SK-N-SH treated with all-trans-retinoic acid at 6 μM for 48 hours (cell line): ENCODE results near the gene COL7A1.

Source experiments
- ATAC-seq: fragments of 200-7000 bp; cut with Tn5 transposase; 3 replicates; pipeline ENCODE4 v1.9.1; 2020; ENCODE audit warnings: mild to moderate bottlenecking, moderate library complexity
- ARNTL ChIP-seq: fragments of 450-650 bp; formaldehyde crosslinking; IDR thresholded peaks from 2 replicates; pipeline ENCODE4 v1.5.0; 2020; ENCODE audit warnings: low read depth, mild to moderate bottlenecking, moderate library complexity, borderline replicate concordance
- BACH2 ChIP-seq: fragments of 250-450 bp; sonication (Bioruptor Pico); IDR thresholded peaks from 2 replicates; pipeline ENCODE4 v1.9.0; 2021; ENCODE audit warnings: mild to moderate bottlenecking, borderline replicate concordance
- CSDC2 ChIP-seq: fragments of 250-450 bp; sonication (Bioruptor Pico); IDR thresholded peaks from 2 replicates; pipeline ENCODE4 v1.5.0; 2020; ENCODE audit warnings: mild to moderate bottlenecking, moderate library complexity
- CSRNP3 ChIP-seq: fragments of 250-450 bp; sonication (Bioruptor Pico); IDR thresholded peaks from 2 replicates; pipeline ENCODE4 v1.5.1; 2021; ENCODE audit warnings: mild to moderate bottlenecking, moderate library complexity
- ESRRG ChIP-seq: fragments of 250-450 bp; sonication (Bioruptor Pico); IDR thresholded peaks from 2 replicates; pipeline ENCODE4 v1.6.1; 2021; ENCODE audit warnings: mild to moderate bottlenecking
- GLIS3 ChIP-seq: fragments of 250-450 bp; sonication (Bioruptor Pico); IDR thresholded peaks from 2 replicates; pipeline ENCODE4 v1.5.0; 2020; ENCODE audit warnings: mild to moderate bottlenecking, moderate library complexity
- ISL1 ChIP-seq: fragments of 250-450 bp; sonication (Bioruptor Pico); IDR thresholded peaks from 2 replicates; pipeline ENCODE4 v2.1.2; 2022; ENCODE audit warnings: mild to moderate bottlenecking, moderate library complexity
- OSR1 ChIP-seq: fragments of 250-450 bp; sonication (Bioruptor Pico); IDR thresholded peaks from 2 replicates; pipeline ENCODE4 v1.8.0; 2022; ENCODE audit warnings: moderate library complexity, mild to moderate bottlenecking, inconsistent platforms
- PPARA ChIP-seq: fragments of 250-450 bp; sonication (Bioruptor Pico); IDR thresholded peaks from 2 replicates; pipeline ENCODE4 v1.5.0; 2020; ENCODE audit warnings: mild to moderate bottlenecking, borderline replicate concordance
- RARB ChIP-seq: fragments of 250-450 bp; sonication (Bioruptor Pico); IDR thresholded peaks from 2 replicates; pipeline ENCODE4 v1.8.0; 2021; ENCODE audit warnings: mild to moderate bottlenecking, moderate library complexity
- SNAI2 ChIP-seq: fragments of 250-450 bp; sonication (Bioruptor Pico); IDR thresholded peaks from 2 replicates; pipeline ENCODE4 v1.5.0; 2020; ENCODE audit warnings: mild to moderate bottlenecking, moderate library complexity
- TCF4 ChIP-seq: fragments of 250-450 bp; sonication (Bioruptor Pico); IDR thresholded peaks from 2 replicates; pipeline ENCODE4 v1.8.0; 2021; ENCODE audit warnings: mild to moderate bottlenecking, moderate library complexity, borderline replicate concordance
- ZC3H10 ChIP-seq: fragments of 250-450 bp; sonication (Bioruptor Pico); IDR thresholded peaks from 2 replicates; pipeline ENCODE4 v1.5.1; 2021; ENCODE audit warnings: mild to moderate bottlenecking, moderate library complexity
- ZFP3 ChIP-seq: fragments of 250-450 bp; sonication (Bioruptor Pico); IDR thresholded peaks from 2 replicates; pipeline ENCODE4 v1.5.0; 2020; ENCODE audit warnings: mild to moderate bottlenecking, moderate library complexity
- ZFP30 ChIP-seq: fragments of 450-650 bp; formaldehyde crosslinking; IDR thresholded peaks from 2 replicates; pipeline ENCODE4 v1.5.0; 2022; ENCODE audit warnings: mild to moderate bottlenecking, moderate library complexity
- ZNF565 ChIP-seq: fragments of 450-650 bp; formaldehyde crosslinking; conservative IDR thresholded peaks from 2 replicates; pipeline ENCODE4 v1.5.0; 2020; ENCODE audit warnings: low read depth, mild to moderate bottlenecking, moderate library complexity
- ZNF70 ChIP-seq: fragments of 450-650 bp; formaldehyde crosslinking; IDR thresholded peaks from 2 replicates; pipeline ENCODE4 v1.5.0; 2020; ENCODE audit warnings: mild to moderate bottlenecking, moderate library complexity
- ZNF8 ChIP-seq: fragments of 450-650 bp; formaldehyde crosslinking; IDR thresholded peaks from 2 replicates; pipeline ENCODE4 v1.5.0; 2020; ENCODE audit warnings: mild to moderate bottlenecking, moderate library complexity
- TF ChIP-seq, protein P1 (sequence below): fragments of 250-450 bp; sonication (Bioruptor Pico); IDR thresholded peaks from 2 replicates; pipeline ENCODE4 v1.5.1; 2020; ENCODE audit warnings: low read depth, mild to moderate bottlenecking, moderate library complexity
- TF ChIP-seq, protein P2 (sequence below): fragments of 250-450 bp; sonication (Bioruptor Pico); IDR thresholded peaks from 2 replicates; pipeline ENCODE4 v1.8.0; 2020; ENCODE audit warnings: mild to moderate bottlenecking, moderate library complexity, borderline replicate concordance
- TF ChIP-seq, protein P3 (sequence below): fragments of 250-450 bp; sonication (Bioruptor Pico); IDR thresholded peaks from 2 replicates; pipeline ENCODE4 v1.5.0; 2020; ENCODE audit warnings: mild to moderate bottlenecking, moderate library complexity

Gene COL7A1

DNA sequence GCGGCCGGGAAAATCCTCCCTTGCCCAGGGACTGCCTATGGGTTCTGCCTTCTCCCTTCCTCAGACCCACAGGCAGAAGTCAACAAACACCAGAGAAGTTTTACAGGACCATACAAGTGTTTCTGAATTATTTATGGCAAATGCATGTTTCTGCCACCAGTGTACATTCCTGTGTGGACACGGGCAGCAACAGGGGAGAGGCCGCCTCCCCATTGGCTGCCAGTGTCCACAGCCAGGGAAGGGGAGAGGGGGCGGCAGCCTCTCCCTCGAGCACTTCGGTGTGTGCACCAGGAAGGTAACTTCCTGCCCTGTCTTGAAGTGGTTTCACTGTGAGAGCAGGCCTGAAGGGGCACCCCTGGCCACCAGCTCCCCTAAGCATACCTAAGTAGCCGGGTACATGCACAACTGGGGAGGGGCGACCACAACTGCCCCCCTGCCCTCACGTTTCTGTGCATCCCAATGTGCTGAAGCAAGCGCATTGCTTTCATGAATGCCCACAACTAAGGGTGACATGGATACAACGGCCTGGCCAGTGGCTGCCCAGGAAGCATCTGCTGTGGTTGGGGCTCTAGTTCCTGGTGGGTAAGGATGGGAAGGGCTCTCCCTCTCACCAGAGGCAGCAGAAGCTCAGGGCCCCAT, 76.4 kb downstream of the COL7A1 start (continued):
- TF ChIP-seq ZC3H10 (CRISPR knock-in tag): no peak
- no peak for TF ChIP-seq BACH2

GRCh38 chr3:48518069-48518468, 77.1 kb downstream of the COL7A1 start:
- no peak for ATAC-seq
- TF ChIP-seq ARNTL (CRISPR knock-in tag) (no peak), OSR1 (no peak), CSRNP3 (CRISPR knock-in tag) (no peak), GLIS3 (CRISPR knock-in tag) (no peak), ZNF70 (CRISPR knock-in tag) (no peak), ZFP30 (CRISPR knock-in tag) (no peak), RARB (no peak), ISL1 (CRISPR knock-in tag) (no peak), ZNF8 (CRISPR knock-in tag) (no peak), ZC3H10 (CRISPR knock-in tag) (no peak)
- TF ChIP-seq, protein P1, sequence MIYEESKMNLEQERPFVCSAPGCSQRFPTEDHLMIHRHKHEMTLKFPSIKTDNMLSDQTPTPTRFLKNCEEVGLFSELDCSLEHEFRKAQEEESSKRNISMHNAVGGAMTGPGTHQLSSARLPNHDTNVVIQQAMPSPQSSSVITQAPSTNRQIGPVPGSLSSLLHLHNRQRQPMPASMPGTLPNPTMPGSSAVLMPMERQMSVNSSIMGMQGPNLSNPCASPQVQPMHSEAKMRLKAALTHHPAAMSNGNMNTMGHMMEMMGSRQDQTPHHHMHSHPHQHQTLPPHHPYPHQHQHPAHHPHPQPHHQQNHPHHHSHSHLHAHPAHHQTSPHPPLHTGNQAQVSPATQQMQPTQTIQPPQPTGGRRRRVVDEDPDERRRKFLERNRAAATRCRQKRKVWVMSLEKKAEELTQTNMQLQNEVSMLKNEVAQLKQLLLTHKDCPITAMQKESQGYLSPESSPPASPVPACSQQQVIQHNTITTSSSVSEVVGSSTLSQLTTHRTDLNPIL (CRISPR knock-in tag): no peak

GRCh38 chr3:48516571-48516970, 78.6 kb downstream of the COL7A1 start:
- TF ChIP-seq, protein P2, sequence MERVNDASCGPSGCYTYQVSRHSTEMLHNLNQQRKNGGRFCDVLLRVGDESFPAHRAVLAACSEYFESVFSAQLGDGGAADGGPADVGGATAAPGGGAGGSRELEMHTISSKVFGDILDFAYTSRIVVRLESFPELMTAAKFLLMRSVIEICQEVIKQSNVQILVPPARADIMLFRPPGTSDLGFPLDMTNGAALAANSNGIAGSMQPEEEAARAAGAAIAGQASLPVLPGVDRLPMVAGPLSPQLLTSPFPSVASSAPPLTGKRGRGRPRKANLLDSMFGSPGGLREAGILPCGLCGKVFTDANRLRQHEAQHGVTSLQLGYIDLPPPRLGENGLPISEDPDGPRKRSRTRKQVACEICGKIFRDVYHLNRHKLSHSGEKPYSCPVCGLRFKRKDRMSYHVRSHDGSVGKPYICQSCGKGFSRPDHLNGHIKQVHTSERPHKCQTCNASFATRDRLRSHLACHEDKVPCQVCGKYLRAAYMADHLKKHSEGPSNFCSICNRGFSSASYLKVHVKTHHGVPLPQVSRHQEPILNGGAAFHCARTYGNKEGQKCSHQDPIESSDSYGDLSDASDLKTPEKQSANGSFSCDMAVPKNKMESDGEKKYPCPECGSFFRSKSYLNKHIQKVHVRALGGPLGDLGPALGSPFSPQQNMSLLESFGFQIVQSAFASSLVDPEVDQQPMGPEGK (CRISPR knock-in tag): no peak
- TF ChIP-seq RARB (no peak), TCF4 (CRISPR knock-in tag) (no peak), ESRRG (no peak), ARNTL (CRISPR knock-in tag) (no peak), OSR1 (no peak)
- ATAC-seq: no peak

DNA sequence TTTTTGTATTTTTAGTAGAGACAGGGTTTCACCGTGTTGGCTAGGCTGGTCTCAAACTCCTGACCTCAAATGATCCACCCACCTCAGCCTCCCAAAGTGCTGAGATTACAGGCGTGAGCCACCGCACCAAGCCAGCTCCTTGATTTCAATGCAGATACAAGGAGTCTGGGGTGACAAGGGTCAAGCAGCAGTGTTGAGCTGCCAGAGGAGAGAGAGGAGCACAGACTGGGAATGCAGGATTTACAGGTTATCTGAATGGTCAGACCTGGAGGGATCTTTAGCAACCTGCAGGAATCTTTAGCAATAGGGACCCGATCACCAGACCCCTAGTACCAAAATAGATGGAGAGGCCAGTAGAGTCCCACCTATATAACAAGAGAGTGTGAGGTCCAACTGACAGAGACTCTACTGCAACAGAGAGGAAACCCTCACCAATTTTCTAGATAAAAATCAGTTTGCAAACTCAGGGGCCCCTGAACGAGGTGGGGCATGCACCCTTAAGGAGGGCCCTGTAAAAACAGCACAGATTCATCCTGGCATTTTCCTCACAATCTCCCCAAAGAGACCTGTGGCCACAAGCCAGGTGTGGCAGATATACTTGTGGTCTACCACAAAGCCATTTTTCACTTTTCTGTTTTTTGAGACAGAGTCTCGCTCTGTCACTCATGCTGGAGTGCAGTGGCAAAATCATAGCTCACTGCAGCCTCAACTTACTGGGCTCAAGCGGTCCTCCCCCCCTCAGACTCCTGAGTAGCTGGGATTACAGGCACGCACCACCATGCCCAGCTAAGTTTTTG, 80.5 kb downstream of the COL7A1 start:
- ATAC-seq: no peak
- TF ChIP-seq ISL1 (CRISPR knock-in tag): no peak
- TF ChIP-seq, protein P3, sequence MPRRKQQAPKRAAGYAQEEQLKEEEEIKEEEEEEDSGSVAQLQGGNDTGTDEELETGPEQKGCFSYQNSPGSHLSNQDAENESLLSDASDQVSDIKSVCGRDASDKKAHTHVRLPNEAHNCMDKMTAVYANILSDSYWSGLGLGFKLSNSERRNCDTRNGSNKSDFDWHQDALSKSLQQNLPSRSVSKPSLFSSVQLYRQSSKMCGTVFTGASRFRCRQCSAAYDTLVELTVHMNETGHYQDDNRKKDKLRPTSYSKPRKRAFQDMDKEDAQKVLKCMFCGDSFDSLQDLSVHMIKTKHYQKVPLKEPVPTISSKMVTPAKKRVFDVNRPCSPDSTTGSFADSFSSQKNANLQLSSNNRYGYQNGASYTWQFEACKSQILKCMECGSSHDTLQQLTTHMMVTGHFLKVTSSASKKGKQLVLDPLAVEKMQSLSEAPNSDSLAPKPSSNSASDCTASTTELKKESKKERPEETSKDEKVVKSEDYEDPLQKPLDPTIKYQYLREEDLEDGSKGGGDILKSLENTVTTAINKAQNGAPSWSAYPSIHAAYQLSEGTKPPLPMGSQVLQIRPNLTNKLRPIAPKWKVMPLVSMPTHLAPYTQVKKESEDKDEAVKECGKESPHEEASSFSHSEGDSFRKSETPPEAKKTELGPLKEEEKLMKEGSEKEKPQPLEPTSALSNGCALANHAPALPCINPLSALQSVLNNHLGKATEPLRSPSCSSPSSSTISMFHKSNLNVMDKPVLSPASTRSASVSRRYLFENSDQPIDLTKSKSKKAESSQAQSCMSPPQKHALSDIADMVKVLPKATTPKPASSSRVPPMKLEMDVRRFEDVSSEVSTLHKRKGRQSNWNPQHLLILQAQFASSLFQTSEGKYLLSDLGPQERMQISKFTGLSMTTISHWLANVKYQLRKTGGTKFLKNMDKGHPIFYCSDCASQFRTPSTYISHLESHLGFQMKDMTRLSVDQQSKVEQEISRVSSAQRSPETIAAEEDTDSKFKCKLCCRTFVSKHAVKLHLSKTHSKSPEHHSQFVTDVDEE (CRISPR knock-in tag): no peak
- no peak for TF ChIP-seq CSDC2 (CRISPR knock-in tag)
- no peak for TF ChIP-seq CSRNP3 (CRISPR knock-in tag)
- TF ChIP-seq RARB: no peak
- TF ChIP-seq GLIS3 (CRISPR knock-in tag): no peak
- no peak for TF ChIP-seq ZNF8 (CRISPR knock-in tag)
- TF ChIP-seq BACH2: no peak
- no peak for TF ChIP-seq ESRRG
- no peak for TF ChIP-seq ZC3H10 (CRISPR knock-in tag)
- TF ChIP-seq ARNTL (CRISPR knock-in tag): no peak
- TF ChIP-seq SNAI2: no peak
- no peak for TF ChIP-seq PPARA (CRISPR knock-in tag)
- no peak for TF ChIP-seq ZNF70 (CRISPR knock-in tag)
- no peak for TF ChIP-seq OSR1
- TF ChIP-seq, protein P1 (CRISPR knock-in tag): no peak
- no peak for TF ChIP-seq ZNF565 (CRISPR knock-in tag)
- TF ChIP-seq ZFP3 (CRISPR knock-in tag): no peak
- TF ChIP-seq, all 23 proteins: peak for 0
